Measurements from ENCODE around the gene ZNF664.

- TF ChIP-seq CTCF (IDR thresholded peaks at IDR 0.05) (no peak), POLR2AphosphoS5 (IDR thresholded peaks at IDR 0.05) (no peak), POLR2A (IDR thresholded peaks at IDR 0.05) (no peak), EP300 (IDR thresholded peaks at IDR 0.05) (no peak)
These were observed 57.5 kb downstream of the ZNF664 start for GRCh38 chr12:124030510-124030909.
